ENCODE measurements around the gene BIVM. TPM values are rescaled to one million over a fixed set of nuclear protein-coding genes. Genes with fewer than 3 reads are reported as not detected.

Gene BIVM
- total RNA-seq, 1 donor from 2014 or later = 16.6 TPM

- Histone ChIP-seq H3K27me3 (ENCODE audit: control insufficient read depth, insufficient read depth, low read length) (no peaks in the 10 kb centered on the region), H3K36me3 (ENCODE audit: control insufficient read depth, insufficient read depth, low read length) (no peaks in the 10 kb centered on the region), H3K4me3 (ENCODE audit: low read depth, low read length) (no peak overlapping the region)
- TF ChIP-seq CTCF (IDR thresholded peaks at IDR 0.05; ENCODE audit: insufficient read depth, low read length, poor library complexity, severe bottlenecking) = no peak
- no peak for DNase-seq (ENCODE audit: low read depth)
These were observed 40.1 kb downstream of the BIVM start for GRCh38 chr13:102838982-102839381.

- TF ChIP-seq CTCF (IDR thresholded peaks at IDR 0.05; ENCODE audit: insufficient read depth, low read length, poor library complexity, severe bottlenecking) = no peak
- DNase-seq (ENCODE audit: low read depth) = no peak
- Histone ChIP-seq H3K4me3 (ENCODE audit: low read depth, low read length) (no peak overlapping the region), H3K27me3 (ENCODE audit: control insufficient read depth, insufficient read depth, low read length) (no peaks in the 10 kb centered on the region), H3K36me3 (ENCODE audit: control insufficient read depth, insufficient read depth, low read length) (no peaks in the 10 kb centered on the region)
These were observed 40.5 kb downstream of the BIVM start for GRCh38 chr13:102839462-102839861.

- DNase-seq (ENCODE audit: low read depth) = no peak
- peak overlapping the region; percentile 65 for H3K4me3 ChIP-seq (ENCODE audit: low read depth, low read length)
- TF ChIP-seq CTCF (IDR thresholded peaks at IDR 0.05; ENCODE audit: insufficient read depth, low read length, poor library complexity, severe bottlenecking) = no peak
These were observed 46.3 kb downstream of the BIVM start for GRCh38 chr13:102845289-102845629.

GRCh38 chr13:102845630-102846260 lies 46.8 kb downstream of the BIVM start, which contains the start of gene ERCC5:
Gene ERCC5 (plus strand): TSS chr13:102846032. CDS start chr13:102846267, 235 bp downstream.
- Histone ChIP-seq H3K36me3 (ENCODE audit: control insufficient read depth, insufficient read depth, low read length) (no peaks in the 10 kb centered on the region), H3K4me3 (ENCODE audit: low read depth, low read length) (peak within 1 kb of the TSS; percentile 65), H3K27me3 (ENCODE audit: control insufficient read depth, insufficient read depth, low read length) (no peaks in the 10 kb centered on the region)
- DNase-seq (ENCODE audit: low read depth) = peak; percentile 83
- no peak for TF ChIP-seq CTCF (IDR thresholded peaks at IDR 0.05; ENCODE audit: insufficient read depth, low read length, poor library complexity, severe bottlenecking)

More at GRCh38 chr13:102845289-102845629, 46.3 kb downstream of the BIVM start:
- Histone ChIP-seq H3K27me3 (ENCODE audit: control insufficient read depth, insufficient read depth, low read length) (no peaks in the 10 kb centered on the region), H3K36me3 (ENCODE audit: control insufficient read depth, insufficient read depth, low read length) (no peaks in the 10 kb centered on the region)

GRCh38 chr13:102846261-102847015 lies 47.5 kb downstream of the BIVM start:
- Histone ChIP-seq H3K36me3 (ENCODE audit: control insufficient read depth, insufficient read depth, low read length) (no peaks in the 10 kb centered on the region), H3K4me3 (ENCODE audit: low read depth, low read length) (peak overlapping the region; percentile 65), H3K27me3 (ENCODE audit: control insufficient read depth, insufficient read depth, low read length) (no peaks in the 10 kb centered on the region)
- TF ChIP-seq CTCF (IDR thresholded peaks at IDR 0.05; ENCODE audit: insufficient read depth, low read length, poor library complexity, severe bottlenecking) = no peak
- no peak for DNase-seq (ENCODE audit: low read depth)
